ENCODE results near the gene CLASRP. TPM values are rescaled to one million over a fixed set of nuclear protein-coding genes. Genes with fewer than 3 reads are reported as not detected.
A peak's percentile ranks its signal among the peaks of the same experiment; 100 is the strongest.

CLASRP gene
- total and polyA plus RNA-seq, 2 of the 8 experiments (the other 6 are each of a cell fraction or from before 2014, with no cell fraction given), result 22.3 to 71.7 TPM

- TF ChIP-seq, protein P1, sequence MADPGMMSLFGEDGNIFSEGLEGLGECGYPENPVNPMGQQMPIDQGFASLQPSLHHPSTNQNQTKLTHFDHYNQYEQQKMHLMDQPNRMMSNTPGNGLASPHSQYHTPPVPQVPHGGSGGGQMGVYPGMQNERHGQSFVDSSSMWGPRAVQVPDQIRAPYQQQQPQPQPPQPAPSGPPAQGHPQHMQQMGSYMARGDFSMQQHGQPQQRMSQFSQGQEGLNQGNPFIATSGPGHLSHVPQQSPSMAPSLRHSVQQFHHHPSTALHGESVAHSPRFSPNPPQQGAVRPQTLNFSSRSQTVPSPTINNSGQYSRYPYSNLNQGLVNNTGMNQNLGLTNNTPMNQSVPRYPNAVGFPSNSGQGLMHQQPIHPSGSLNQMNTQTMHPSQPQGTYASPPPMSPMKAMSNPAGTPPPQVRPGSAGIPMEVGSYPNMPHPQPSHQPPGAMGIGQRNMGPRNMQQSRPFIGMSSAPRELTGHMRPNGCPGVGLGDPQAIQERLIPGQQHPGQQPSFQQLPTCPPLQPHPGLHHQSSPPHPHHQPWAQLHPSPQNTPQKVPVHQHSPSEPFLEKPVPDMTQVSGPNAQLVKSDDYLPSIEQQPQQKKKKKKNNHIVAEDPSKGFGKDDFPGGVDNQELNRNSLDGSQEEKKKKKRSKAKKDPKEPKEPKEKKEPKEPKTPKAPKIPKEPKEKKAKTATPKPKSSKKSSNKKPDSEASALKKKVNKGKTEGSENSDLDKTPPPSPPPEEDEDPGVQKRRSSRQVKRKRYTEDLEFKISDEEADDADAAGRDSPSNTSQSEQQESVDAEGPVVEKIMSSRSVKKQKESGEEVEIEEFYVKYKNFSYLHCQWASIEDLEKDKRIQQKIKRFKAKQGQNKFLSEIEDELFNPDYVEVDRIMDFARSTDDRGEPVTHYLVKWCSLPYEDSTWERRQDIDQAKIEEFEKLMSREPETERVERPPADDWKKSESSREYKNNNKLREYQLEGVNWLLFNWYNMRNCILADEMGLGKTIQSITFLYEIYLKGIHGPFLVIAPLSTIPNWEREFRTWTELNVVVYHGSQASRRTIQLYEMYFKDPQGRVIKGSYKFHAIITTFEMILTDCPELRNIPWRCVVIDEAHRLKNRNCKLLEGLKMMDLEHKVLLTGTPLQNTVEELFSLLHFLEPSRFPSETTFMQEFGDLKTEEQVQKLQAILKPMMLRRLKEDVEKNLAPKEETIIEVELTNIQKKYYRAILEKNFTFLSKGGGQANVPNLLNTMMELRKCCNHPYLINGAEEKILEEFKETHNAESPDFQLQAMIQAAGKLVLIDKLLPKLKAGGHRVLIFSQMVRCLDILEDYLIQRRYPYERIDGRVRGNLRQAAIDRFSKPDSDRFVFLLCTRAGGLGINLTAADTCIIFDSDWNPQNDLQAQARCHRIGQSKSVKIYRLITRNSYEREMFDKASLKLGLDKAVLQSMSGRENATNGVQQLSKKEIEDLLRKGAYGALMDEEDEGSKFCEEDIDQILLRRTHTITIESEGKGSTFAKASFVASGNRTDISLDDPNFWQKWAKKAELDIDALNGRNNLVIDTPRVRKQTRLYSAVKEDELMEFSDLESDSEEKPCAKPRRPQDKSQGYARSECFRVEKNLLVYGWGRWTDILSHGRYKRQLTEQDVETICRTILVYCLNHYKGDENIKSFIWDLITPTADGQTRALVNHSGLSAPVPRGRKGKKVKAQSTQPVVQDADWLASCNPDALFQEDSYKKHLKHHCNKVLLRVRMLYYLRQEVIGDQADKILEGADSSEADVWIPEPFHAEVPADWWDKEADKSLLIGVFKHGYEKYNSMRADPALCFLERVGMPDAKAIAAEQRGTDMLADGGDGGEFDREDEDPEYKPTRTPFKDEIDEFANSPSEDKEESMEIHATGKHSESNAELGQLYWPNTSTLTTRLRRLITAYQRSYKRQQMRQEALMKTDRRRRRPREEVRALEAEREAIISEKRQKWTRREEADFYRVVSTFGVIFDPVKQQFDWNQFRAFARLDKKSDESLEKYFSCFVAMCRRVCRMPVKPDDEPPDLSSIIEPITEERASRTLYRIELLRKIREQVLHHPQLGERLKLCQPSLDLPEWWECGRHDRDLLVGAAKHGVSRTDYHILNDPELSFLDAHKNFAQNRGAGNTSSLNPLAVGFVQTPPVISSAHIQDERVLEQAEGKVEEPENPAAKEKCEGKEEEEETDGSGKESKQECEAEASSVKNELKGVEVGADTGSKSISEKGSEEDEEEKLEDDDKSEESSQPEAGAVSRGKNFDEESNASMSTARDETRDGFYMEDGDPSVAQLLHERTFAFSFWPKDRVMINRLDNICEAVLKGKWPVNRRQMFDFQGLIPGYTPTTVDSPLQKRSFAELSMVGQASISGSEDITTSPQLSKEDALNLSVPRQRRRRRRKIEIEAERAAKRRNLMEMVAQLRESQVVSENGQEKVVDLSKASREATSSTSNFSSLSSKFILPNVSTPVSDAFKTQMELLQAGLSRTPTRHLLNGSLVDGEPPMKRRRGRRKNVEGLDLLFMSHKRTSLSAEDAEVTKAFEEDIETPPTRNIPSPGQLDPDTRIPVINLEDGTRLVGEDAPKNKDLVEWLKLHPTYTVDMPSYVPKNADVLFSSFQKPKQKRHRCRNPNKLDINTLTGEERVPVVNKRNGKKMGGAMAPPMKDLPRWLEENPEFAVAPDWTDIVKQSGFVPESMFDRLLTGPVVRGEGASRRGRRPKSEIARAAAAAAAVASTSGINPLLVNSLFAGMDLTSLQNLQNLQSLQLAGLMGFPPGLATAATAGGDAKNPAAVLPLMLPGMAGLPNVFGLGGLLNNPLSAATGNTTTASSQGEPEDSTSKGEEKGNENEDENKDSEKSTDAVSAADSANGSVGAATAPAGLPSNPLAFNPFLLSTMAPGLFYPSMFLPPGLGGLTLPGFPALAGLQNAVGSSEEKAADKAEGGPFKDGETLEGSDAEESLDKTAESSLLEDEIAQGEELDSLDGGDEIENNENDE (IDR thresholded peaks at IDR 0.05; ENCODE audit: insufficient replicate concordance, low read length), result no peak
- TF ChIP-seq, protein P2, sequence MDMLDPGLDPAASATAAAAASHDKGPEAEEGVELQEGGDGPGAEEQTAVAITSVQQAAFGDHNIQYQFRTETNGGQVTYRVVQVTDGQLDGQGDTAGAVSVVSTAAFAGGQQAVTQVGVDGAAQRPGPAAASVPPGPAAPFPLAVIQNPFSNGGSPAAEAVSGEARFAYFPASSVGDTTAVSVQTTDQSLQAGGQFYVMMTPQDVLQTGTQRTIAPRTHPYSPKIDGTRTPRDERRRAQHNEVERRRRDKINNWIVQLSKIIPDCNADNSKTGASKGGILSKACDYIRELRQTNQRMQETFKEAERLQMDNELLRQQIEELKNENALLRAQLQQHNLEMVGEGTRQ (IDR thresholded peaks at IDR 0.05; ENCODE audit: low read length), result no peak
- TF ChIP-seq FOSL1 (IDR thresholded peaks at IDR 0.05; ENCODE audit: insufficient read depth, low read depth, low read length) (no peak), TAF7 (optimal IDR thresholded peaks at IDR 0.05; ENCODE audit: borderline replicate concordance, low read depth, low read length) (no peak), SP1 (IDR thresholded peaks at IDR 0.05; ENCODE audit: low read depth, low read length) (no peak), RAD21 (IDR thresholded peaks at IDR 0.05 in 1 of 2, conservative IDR thresholded peaks at IDR 0.05 in 1 of 2; ENCODE audit: low read depth in 2 of 2, low read length in 2 of 2) (peak; percentile 74 to 90), EGR1 (IDR thresholded peaks at IDR 0.05; ENCODE audit: borderline replicate concordance, low read depth, low read length) (no peak), NRF1 (IDR thresholded peaks at IDR 0.05; ENCODE audit: low read depth, low read length) (no peak)
These were observed 22.2 kb upstream of the CLASRP start (continued) for GRCh38 chr19:45016388-45017314.

Data from H1 (cell line).